Measurements from ENCODE around the gene TNP1.

TNP1 gene

GRCh38 chr2:216833061-216833460 is 26.8 kb downstream of the TNP1 start:
- no peak for DNase-seq

DNA sequence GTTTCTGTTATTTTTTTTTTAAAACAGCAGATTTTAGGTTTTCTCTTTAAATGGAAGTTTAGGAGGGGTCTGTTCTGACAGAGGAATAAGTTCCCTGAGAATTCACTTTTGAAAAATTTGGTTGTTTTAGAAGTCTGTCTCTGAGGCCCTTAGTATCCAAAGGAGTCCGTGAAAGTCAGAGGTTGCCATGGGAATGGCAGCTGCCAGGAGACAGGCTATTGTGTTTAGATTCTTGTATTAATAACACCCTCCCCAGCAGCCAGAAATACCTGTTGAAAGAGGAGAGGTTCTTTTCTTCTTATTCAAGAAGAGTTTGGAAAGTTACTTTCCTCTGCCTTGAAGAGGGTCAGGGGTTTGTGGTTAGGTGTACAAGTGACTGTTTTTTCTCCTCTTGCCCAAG is 29.5 kb downstream of the TNP1 start:
- no peak for DNase-seq

DNA sequence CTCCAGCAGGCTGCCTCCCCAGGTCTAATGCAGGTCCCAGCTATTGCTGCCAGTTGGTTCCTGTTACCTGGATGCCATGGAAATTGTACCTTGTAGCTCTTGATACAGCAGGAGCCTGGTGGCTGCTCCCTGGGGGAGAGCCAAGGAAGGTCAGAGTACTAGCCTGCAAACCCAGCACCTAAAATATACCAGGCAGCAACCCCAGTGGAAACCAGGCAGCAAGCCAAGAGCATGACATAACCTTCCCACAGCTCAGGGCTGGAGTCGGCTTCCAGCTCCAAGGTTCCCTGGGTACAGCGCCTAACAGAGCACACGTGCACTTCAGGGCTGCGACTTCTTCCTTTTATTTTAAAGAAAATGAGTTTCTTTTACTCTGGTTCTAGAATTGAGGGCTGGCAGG is 30.3 kb downstream of the TNP1 start:
- peak; percentile 75 for DNase-seq

DNA sequence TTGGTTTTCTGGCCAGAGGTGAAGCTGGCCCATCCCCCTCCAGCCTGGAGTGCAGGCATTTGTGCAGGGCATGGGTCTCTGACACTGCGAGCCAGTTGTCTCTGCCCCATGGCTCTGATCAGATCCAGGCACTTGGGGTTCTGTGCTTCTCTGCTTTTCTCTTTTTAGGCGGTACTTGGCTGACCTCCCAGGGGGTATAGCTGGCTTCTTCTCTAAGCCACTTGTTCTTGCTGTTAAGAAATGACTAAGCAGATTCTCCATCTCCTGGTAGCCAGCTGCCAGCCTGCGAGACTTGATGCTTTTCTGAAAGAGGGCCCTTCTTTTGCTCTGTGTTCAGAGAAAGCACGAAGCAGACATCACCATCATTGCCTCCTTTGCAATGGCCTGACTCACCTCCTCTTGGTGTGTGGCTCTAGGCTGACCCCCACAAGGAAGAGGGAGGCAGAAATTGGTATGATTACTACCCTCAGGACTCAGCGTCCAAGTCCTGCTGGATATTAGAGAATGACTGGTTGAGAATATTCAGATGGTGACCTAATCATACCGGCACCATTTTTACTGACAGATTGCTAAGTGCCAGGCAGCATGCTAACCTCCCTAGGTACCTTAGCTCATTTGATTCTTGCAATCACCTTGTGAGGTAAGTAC is 32.7 kb downstream of the TNP1 start:
- no peak for DNase-seq

GRCh38 chr2:216822470-216822869 is 37.4 kb downstream of the TNP1 start:
- DNase-seq, result no peak

DNA sequence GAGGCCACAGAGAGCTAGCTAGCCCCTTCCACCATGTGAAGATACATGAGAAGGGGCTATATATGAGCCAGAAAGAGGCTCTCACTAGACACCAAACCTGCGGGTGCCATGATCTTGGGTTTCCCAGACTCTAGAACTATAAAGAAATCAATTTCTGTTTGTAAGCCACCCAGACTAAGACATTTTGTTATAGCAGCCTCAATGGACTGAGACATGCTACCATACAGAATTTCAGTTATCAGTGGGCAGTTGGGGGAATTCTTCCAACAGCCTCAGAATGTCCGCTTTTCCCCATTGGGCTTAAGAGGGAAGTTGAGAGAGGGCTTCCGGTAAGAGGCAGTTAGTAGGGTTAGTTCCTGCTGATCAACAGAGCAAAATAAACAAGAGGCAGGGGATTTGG is 39.2 kb downstream of the TNP1 start:
- DNase-seq, result no peak

GRCh38 chr2:216819766-216820165 is 40.1 kb downstream of the TNP1 start:
- no peak for DNase-seq

DNA sequence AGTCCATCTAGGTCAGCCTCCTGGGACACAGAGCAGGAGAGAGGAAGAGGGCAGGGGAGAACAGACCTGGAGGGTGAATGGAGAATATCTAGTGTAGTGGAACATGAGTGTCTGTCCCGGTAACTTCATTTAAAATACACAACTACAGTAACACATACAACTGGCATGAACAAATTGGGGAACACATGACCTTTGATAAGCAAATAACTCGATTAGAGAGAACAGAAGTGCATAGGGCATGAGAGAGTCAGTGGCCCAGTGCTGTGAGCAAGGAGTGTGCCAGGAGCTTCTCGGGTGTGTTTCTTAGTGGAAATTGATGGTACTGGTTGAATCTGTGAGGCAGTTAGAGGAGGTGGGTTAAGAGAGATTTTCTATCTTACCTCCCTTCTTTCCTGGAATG is 40.8 kb downstream of the TNP1 start:
- DNase-seq, result no peak

DNA sequence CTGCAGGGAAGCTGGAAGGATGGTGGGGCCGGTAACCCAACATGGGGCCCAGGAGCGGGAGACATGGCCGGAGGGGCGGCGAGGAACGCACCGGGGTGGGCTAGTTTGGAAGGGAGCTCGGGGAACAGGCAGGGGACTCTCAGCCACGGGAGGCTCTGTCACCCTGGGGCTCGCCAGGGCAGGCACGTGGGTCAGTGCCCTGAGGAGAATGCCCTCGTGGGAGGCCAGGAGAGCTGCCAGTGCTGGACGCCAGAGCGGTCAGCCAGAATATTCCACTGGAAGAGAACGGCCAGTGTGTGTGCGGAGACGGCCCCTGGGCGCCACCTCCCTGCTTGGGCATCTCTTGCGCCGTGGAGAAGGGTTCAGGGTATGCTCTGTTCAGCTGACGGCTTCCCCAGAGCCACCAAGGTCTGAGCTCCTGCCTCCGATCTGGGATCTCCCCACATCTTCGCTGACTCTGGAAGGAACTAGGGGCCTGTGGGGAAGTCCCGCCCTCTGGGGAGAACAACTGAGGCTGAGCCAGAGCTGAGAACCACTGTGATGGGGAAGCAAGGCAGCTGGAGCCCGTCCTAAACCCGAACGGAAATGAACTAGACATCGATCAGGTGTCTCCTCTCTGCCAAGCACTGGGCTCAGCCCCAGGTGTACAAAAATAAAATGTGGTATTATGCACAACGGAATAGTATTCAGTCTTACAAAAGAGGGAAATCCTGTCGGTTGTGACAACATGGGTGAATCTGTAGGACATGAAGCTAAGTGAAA is 49.3 kb downstream of the TNP1 start:
- DNase-seq, result no peak
